Stimulated activated CD8-positive, alpha-beta memory T cell treated with anti-CD3 and anti-CD28 coated beads, Interleukin-4, amount 100 ng/mL, for 24 hours (primary cell): ENCODE results near the gene CDS1.
A peak's percentile ranks its signal among the peaks of the same experiment; 100 is the strongest.
"Not testable (repeated sequence)": the region's sequence is repeated elsewhere in the genome, so short reads cannot be mapped to it uniquely, and the experiment has no call there.

Experiments used
- DNase-seq: peaks from one replicate; pipeline ENCODE4 v3.0.0-alpha.2; 2020; ENCODE audit warnings: low read depth

Gene CDS1

GRCh38 chr4:84582988-84583875 is at the start of gene CDS1:
CDS1 (plus strand) TSS chr4:84583127; CDS start chr4:84583402, 275 bp downstream.
- DNase-seq: peak; percentile 8

DNA sequence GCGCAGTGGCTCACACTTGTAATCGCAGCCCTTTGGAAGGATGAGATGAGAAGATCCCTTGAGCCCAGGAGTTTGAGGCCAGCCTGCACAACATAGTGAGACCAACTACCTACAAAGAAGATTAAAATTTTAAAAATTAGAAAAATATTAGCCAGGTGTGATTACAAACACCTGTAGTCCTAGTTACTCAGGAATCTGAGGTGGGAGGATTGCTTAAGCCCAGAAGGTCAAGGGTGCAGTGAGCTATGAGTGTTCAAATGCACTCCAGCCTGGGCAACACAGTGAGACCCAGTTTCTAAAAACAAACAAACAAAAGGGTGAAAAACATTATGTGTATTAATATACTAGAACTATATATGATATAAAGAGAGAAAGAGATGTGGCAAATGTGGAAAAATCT is 47.0 kb upstream of the CDS1 start:
- DNase-seq: no peak

- no peak for DNase-seq
Observed at GRCh38 chr4:84545093-84545492, 37.8 kb upstream of the CDS1 start.

GRCh38 chr4:84547211-84547610 is 35.7 kb upstream of the CDS1 start:
- no peak for DNase-seq

GRCh38 chr4:84549191-84549590 is 33.7 kb upstream of the CDS1 start:
- not testable (repeated sequence) for DNase-seq

DNA sequence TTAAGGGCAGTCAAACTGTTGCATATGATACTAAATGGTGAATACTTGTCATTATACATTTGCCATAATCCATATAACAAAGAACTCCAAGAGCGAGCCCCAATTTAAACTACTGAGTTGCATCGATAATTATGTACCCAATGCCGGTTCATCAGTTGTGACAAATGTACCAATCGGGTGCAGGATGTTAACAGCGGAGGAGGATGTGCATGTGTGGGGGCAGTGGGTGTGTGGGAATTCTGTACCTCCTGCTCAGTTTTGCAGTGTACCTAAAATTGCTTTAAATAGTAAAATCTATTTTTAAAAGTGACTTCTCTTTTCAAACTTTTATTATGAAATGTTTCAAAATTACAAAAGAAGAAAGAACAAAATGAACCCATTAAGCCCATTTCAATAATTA is 20.8 kb upstream of the CDS1 start:
- DNase-seq: no peak

GRCh38 chr4:84563002-84563401 is 19.9 kb upstream of the CDS1 start:
- no peak for DNase-seq

- DNase-seq: no peak
Observed at GRCh38 chr4:84565951-84566350, 17.0 kb upstream of the CDS1 start.

GRCh38 chr4:84568496-84568895 is 14.4 kb upstream of the CDS1 start:
- DNase-seq: no peak

GRCh38 chr4:84569009-84569408 is 13.9 kb upstream of the CDS1 start:
- DNase-seq: no peak

DNA sequence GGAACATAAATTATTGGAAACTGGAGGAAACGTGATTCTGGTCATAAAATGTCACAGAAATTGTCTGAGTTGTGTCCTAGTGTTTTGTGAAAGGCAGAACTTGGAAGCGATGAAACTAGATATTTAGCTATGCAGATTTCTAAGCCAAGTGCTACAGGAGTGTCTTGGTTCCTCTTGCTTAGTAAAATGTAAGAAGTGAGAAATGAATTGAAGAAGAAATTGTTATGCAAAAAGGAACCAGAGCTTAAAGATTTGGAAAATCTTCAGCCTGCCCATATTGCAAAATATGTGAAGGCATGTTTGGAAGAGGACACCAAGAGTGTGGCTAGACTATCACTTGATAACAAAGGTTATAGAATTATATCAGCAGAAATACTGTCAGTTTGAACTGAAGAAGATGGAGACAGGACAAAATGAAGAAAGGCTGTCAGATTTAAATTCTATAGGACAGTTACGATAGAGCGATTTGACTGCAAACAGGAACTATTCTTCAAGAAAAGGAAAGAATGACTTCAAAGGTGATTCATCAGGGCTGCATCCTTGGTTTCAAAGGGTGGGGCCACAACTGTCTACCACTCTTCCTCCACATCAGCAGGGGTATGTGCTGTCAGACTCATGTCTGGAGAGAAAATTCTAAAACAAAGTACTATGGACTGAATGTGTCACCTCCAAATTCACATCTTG is 9.4 kb upstream of the CDS1 start:
- no peak for DNase-seq

- DNase-seq: no peak
Observed at GRCh38 chr4:84574069-84574720, 8.7 kb upstream of the CDS1 start.

GRCh38 chr4:84578540-84579402 is 4.2 kb upstream of the CDS1 start:
- no peak for DNase-seq

DNA sequence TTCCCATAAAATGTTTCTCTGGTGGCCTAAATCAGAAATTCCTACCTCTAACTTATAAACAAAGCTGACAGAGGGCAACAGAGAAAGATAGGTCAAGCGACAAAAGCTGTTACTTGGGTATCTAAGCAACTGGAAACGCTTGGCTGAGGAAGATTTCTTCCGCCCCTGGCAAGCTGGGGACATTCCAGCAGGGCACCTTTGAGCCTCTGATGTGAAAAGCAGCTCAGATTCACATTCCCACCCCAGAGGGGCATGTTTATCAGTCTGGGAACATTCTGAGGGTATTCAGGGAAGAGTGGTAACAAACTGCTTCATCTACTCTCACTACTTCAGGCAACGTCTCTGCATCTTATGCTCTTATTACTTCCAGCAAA is 3.5 kb upstream of the CDS1 start:
- no peak for DNase-seq

GRCh38 chr4:84582302-84582987 is 482 bp upstream of the CDS1 start:
- DNase-seq: peak; percentile 79

GRCh38 chr4:84583876-84584380 is 1.0 kb downstream of the CDS1 start:
- DNase-seq: no peak

GRCh38 chr4:84585251-84585650 is 2.3 kb downstream of the CDS1 start:
- no peak for DNase-seq

DNA sequence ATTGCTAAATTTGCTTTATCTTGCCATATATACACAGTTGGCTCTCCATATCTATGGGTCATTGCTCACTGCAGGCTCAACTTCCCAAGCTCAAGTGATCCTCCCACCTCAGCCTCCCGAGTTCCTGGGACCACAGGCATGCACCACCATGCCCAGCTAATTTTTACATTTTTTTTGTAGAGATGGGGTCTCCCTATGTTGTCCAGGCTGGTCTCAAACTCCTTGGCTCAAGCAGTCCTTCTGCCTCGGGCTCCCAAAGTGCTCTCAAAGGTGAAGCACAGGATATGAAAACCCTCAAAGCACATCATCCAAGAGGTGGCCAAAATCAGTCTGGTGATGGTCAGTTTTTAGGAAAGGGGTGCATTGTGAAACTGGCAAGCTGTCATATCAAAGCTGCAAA is 11.8 kb downstream of the CDS1 start:
- no peak for DNase-seq

DNA sequence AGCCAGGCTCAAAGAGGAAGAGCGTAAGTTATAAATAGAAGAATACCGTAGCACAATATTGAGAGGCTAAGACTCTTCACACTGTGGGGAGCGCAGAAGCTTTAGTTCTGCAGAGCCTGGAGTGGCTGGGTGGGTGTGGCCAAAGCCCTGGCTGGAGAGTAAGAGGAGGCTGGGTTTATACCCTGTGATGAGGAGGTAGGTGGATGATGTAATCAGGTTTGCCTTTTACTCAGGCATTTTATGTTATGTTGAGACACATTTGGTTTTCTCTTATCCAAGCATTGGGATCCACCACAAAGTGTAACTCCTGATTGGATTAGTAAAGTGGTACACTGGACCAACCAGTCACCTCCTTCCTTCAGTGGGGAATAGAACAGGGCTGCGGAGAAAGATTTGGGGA is 13.9 kb downstream of the CDS1 start:
- no peak for DNase-seq

DNA sequence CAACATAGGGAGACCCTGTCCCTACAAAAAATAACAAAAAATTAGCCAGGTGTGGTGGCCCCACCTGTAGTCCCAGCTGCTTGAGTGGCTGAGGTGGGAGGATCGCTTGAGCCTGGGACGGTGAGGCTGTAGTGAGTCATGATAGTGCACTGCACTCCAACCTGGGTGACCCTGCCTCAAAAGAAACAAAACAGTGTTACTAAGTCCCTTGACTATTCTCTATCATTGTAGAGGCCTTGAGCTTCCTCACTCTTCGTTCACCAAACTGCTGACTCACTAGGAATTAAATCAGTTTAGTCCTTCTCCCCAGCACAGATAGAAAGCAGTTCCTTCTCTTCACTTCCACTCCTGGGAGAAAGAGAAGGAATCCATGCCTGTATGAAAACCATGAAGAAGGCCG is 14.5 kb downstream of the CDS1 start:
- DNase-seq: no peak

GRCh38 chr4:84606645-84607044 is 23.7 kb downstream of the CDS1 start:
- no peak for DNase-seq
